GM19043 (cell line): ENCODE measurements around the gene MGMT.

Experiments used
- ATAC-seq: cut with Tn5 transposase; IDR thresholded peaks from one replicate; pipeline ENCODE4 v1.9.1; 2021; ENCODE audit warnings: low read depth; ENCODE audit not compliant: unreplicated experiment

The MGMT gene

DNA sequence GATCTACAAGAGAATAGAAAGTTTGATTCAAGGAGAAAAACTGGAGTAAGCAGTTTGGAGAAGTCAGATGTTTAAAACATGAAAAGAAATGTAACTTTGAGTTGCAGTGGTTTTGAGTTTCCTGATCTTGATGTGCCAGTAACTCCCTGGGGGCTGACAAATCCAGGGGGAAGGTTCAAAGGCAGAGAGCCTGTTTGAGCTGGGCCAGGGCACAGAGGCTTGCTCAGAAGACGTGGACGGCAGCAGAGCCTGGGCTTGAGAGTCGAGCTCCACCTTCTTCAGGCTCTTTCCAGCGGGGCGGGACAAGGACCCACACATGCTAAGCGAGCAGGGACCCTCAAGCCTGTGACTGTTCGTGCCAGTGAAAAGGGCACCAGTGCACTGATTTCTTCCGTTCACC, 176.2 kb downstream of the MGMT start:
- ATAC-seq, result no peak

DNA sequence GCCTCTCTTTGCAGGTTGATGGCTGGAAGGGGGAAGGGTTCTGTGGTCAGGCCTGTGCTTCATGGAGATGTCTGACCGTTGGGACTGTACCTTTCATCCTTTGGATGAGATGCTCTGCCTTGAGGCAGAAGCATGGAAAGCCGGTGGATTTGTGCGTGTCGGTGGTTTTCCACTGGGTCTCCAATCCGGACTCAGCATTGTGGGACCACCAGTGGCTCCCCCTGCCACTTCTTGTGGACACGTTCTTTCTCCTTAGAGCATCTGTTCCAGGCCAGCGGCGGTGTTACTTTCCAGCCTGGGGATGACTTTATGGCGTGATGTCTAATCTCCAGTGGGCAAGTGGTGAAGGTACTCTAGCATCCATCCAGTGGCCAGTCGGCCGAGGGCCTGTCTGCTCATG, 178.4 kb downstream of the MGMT start:
- no peak for ATAC-seq

DNA sequence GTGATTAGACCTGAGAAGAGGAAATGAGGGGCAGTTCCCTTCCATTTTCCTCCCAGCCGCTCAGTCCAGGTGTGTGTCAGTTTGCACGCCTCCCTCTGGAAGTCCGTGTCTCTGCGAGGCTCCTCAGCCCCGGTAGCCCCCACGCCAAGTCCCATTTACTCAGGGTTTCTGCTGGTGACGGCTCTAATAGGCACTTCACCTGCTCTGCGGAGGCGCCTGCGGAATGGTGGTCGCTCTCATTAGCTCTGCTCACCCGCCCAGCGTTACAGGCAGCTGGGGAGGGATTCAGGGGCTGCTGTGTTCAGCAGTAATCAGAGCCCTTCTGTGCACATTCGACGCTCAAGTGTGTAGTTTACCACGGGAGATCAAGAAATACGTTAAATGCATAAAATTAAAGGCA, 179.9 kb downstream of the MGMT start:
- no peak for ATAC-seq

DNA sequence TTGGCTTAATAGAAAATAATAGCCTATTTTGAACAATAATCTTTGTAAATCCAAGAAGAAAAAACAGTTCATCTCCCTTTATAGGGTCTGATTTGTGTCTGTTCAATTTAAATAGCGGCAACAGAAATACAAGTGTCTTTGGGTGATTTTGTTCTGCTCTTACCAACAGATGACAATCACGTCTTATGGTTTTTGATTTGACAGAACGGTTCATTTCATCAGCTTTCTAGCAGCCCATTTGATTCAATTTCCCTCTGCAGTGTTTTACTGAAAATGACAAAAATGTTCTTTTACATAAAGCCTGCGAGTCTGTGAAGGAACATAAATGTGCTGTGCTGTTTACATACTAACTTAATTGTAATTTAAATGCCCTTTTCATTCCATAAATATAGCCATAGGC, 180.5 kb downstream of the MGMT start:
- ATAC-seq, result no peak

DNA sequence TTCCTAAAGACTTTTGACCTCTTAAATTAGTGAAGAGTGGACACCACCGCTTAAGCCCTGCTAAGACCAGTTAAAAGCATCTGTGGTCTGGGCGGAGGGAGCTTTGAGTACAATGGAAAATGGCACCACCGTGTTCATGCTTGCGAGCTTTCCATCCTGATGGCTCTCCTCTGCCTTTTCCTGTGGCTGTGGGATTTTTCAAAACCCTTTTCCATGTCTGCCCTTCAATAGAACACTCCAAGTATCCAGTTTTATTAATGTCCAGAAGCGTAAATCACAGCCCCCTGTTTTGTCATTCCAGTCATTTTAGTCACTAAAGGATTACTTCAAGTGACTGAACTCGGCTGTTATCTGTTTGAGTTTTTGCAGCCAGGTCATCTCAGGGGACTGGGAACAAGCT, 181.8 kb downstream of the MGMT start:
- no peak for ATAC-seq

DNA sequence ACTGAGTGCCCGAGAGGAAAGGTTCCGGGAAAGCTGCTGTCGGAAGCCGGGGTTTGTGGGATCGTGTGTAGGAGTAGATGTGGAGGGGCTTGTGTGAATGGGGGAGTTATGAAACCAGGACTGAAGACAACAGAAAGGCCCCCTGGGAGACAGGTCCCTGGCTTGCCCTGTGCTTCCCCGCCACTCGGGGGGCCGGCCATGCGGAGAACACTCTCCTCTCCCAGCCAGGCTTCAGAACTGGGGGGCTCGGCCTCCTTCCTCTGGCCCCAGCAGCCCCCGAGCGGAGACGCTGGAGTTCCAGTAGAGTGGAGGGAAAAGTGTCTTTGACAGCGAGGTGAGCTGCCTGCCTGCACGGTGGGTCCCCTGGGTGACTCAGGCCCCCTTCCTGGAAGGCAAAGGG, 185.0 kb downstream of the MGMT start:
- no peak for ATAC-seq

DNA sequence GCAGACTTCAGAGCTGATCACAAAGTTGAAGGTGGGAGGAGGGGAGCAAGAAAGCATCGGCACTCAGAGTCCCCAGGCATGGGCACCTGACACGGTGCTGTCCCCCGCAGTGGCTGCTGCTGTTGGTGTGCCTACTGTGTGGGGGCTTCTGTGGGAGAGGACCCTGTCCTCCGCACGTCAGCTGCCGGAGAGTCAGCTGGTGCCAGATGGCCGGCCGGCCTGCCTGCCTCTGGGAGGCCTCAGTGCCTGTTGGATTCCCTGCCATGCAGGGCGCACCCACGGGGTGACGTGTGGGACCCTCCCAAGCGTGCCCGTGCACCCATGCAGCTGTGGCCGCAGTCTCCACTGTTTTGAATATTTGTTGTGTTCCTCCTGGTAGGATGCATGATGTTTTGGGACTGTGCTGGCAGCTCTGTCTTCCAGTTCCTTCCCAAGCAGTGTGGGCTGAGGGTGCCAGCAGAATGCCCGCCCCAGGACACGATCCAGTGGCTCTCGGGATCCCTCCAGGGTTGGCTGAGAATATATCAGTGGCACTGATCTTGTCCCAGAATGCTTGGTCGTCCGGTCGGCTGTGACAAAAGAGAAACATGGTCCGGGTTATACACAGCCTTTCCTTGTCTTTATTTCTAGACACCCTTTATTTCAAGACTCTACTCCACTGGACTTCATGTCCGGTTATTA, 185.6 kb downstream of the MGMT start:
- no peak for ATAC-seq

DNA sequence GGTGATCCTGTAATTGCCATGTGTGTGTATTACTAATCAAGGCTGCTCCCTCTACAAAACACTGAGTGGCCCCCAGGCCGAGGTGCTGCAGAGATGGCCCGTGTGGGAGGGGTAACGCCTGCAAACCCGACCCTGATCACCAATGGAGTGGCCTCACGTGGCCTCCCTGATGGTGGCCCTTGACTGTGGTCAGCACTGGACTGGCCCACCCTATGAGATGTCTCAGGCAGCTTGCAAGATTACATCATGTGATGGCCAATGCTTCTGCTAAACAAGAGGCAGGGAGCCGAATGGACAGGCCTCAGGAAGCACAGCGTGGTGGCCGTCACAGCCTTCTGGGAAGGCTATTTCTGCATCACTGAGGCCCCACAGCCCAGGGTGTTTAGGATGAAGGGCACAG, 186.4 kb downstream of the MGMT start:
- ATAC-seq, result no peak

DNA sequence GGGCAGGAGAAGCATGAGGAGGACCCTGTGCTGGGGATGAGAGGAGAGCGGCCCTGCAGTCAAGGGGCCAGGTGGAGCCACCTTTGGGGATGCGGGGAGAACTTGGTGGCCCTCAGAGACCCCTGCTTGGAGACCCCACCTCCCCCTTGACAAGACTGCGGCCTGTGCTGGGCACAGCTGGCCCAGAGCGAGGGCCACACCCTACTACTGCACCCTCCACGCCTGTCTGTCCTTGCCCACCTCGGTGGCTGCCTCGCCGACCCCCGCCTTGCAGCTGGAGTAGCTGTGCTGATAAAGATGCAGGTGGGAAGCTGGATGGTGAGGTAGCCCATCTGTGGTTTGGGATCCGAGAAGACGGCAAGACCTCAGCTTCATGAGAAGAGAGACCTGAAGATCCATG, 186.8 kb downstream of the MGMT start:
- ATAC-seq, result no peak

DNA sequence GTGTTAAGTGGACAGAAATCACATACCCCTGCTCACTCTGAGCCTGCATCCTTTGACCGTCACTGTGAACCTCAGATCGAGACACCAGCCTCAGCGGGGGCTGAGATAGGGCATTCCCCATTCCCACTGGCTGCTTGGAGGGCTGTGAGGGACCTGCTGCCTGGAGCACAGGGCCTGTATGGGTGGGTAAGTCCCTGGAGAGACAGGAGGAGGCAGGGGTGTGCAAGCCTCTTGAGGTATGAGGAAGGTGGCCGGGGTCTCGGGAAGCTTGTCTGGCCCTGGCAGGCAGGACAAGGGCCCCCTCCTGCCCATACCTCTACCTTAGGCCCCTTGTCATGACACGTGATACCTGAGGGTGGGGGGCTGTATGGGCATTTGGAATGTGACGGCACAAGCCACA, 187.4 kb downstream of the MGMT start:
- no peak for ATAC-seq

DNA sequence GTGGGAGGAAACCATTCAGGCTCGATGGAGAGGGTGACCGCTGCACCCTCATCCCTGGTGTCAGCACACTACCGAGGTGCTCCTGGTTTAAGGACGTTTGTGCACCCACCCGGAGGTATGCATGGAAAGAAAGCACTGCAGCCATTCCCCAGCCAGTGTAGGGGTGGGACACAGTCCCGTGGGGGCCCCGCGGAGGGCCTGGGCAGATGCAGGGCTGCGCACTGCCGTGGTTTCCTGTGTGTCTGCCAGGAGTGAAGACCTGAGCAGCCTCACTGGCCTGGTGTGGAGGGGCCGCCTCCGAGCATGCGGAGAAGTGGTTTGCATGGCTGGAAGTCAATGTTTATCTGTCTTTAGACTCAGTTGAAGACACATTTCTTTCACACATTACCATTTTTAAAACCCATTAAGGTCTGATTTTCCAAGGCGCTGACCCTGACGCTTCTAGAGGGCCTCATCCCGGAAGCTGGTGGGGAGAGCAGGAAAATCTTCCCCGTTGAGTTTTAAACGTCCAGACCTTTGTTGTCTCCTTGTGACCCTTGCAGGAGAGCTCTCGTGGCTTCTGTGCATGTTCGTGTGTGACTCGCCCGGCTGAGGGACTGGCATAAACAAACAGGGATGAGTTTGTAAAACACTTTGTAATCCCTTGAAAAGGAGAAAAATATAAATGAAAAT, 188.1 kb downstream of the MGMT start:
- ATAC-seq, result no peak

DNA sequence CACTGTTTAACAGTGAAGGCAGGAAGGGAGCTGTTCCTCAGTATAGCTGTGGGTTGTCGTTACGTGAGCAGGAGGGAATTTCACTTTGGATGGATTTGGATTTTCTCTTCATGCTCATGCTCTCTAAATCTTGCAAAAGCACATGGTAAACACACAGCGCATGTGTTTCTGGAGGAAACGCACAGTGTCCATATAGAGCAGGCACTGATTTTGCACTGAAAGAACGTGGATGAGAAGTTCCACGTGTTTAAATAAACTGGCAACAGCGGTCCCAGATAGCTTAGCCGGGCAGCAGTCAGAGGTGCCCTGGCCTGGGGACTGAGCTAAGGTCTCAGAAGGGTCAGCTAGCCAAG, 188.6 kb downstream of the MGMT start:
- no peak for ATAC-seq

DNA sequence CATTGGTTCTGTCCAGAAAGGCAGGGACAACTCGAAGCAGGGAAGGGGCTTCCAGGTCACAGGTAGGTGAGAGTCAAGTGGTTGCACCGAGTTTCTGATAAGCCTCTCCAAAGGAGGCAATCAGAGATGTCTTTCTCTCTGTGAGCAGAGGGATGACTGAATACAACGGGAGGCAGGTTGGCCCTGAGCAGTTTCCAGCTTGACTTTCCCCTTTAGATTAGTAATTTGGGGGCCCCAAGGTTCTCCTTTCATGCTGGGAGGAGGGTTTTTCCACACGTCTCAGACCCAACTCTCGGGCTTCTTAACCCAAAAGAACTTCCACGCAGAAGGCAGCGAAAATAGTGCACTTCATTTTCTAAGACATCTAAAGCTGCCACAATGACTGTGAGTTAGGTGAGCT, 189.6 kb downstream of the MGMT start:
- ATAC-seq, result no peak

DNA sequence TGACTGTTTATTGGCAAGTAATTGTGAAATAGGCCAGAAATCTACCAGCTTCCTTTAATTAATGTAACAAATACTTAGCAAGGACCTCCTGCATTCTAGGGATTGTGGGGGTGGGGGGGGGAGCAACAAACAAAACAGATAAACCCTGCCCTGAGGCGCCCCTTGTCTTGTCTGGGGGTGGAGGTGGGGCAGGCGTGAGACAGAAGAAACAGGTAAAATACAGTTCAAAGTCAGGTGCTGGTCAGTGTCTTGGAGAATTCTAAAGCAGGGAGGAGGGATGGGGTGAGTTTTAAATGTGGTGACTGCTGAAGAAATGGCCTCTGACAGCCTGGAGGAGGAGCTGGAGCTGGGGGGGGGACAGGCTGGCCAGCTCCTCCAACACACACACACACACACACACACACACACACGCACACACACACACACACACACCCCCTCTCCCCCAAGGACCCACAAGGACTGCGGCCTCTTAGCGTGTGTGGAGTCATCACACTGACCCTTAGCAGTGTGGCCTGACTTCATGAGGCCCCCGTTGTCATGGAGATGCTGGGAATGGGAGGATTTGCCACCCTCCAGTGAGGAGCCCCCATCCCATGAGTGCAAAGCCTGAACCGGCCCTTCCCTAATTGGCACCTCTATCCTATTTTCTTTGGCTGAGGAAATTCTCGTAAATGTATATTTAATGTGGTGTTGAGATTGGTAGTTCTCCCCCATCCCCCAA, 190.4 kb downstream of the MGMT start:
- no peak for ATAC-seq

DNA sequence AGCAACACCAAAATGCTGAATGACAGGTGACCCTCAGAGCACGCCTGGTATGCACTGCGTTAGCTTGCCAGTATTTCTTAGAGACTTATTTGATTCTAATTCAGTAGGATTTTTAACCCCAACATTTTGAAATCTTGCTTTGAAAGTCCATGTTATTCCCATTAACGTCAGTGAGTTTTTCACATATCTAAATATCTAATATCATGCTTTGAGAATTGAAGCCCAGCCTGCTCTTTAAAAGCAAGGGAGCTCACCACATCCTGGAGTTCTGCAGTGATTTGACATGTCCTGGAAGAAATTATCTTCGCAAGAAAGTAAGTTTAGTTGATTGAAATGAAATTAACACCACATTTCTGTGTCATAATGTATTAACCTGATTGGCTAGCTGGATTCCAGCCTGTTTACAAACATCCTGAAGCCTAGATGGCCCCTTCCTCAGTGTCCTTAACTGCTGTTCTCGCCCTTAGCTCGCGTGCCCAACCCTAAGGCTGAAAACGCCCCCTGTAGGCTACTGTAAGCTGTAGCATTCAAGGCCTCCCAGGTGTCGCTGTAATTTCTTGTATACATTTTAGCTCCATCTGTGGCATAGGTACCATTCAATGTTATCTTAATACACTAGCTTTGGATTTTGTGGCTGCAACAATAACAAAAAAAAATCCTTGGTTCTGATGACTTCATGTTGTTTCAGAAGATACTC, 191.5 kb downstream of the MGMT start:
- ATAC-seq, result no peak

DNA sequence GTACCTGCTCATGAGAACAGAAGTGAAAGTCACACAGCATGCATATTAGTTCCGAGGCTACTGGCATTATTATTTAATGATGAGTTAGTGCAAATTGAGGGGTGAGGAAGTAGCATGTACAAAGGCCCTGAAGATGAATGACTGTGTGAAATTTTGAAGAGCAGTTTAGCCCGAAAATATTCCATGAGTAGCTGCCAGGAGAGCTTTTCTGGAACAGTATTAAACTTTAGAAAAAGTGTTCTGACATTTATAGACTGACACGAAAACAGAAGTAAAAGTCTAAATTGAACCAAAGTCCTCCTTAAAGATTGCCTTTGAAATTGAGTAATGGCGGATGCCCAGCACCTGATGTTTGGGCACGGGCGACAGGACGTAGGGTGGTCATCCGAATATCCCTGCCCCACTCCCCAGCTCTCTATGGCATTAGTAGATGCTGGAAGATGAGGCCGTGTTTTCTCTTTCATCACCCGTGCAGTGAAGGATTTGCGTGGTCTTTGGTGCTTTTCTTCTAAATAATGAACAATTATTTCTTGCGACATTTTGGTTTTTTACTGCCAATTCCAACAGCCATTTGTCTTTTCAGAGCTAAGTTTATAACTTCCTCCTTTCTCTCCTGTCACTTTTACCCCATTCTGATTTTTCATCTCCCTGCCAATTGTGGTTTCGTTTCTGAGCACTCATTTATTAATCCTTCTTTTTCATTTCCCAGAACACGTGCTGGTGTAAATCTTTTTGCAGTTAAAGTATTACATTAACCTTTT, 192.6 kb downstream of the MGMT start:
- no peak for ATAC-seq

DNA sequence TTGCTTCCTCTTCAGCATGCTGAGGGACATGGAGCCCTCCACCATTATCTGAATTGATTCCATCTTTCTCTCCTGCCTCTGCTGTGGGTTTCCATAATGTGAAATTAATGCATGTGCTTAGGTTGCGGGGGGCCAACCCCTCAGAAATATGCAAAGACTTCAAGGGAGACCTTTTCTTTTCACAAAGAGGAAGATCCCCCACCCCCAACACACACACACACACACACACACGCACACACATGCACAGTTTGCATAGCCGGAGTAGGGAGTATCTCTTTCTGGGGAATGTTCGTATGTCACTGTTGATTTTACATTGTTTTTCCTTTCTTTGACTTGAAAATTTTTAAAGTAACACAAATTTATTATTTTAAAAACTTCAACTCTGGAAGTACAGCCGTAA, 193.5 kb downstream of the MGMT start:
- no peak for ATAC-seq

DNA sequence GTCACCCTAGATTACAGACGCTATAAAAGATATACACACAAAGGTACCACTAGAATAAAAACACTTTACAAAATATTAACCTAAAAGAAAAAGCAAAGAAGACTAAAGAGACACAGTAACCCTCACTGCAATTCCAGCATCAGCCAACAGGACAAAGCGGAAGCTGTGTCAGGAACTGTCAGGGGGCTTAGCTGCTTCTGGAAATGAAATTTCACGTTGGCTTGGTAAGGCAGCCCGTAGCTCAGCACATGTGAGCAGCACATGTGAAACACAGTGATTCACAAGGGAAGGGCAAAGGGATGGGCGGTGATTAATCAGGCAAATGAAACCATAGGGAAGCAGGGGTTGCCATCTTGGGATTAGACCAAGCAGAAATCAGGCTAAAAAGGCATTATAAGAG, 195.4 kb downstream of the MGMT start:
- ATAC-seq, result no peak

DNA sequence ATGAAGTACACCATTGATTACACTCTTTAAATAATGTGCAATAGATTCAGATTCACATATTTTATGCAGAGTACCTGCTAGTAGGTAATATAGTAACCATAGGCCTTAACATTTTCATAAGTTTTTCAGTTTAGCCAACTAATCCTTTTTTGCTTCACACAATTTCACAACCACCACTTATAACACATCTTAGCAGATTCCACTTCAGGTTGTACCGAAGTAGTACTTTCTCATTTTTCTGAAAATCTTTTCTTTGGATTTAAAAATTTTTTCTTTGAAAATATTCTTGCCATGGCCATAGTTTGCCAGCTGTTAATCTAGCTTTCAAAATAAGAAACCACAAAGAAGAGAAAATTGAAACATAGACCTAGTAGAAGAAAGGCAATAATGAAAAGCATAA, 203.1 kb downstream of the MGMT start:
- no peak for ATAC-seq

DNA sequence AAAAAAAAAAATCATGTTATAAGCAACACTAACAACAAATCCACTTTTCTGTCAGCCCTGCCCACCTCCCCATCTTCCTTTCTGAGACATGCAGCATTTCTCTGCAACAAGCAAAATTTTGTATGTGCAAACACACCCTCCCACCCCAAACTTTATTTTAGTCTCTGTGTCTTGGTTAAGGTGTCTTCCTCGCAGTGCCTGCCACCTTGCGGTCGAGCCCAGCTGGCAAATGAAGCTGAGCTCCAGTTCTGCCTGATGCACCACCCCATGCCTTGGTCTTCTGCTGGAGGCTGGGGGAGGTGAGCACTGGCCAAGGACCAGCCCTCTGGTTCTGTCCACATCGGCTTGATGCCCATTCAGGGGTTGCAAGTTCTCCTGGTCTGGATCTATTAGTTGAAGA, 206.3 kb downstream of the MGMT start:
- ATAC-seq, result no peak
